GM12875 (cell line): ENCODE results near the gene CLHC1.

Experiments
- H3K4me3 ChIP-seq: one replicate; pipeline ENCODE4 v1.5.1; 2011; ENCODE audit warnings: low read depth, low read length, control low read depth
- CTCF ChIP-seq: IDR thresholded peaks from 2 replicates; pipeline ENCODE4 v1.5.1; 2011; ENCODE audit warnings: low read depth, mild to moderate bottlenecking, control low read depth, inconsistent platforms, low read length, moderate library complexity, borderline replicate concordance; ENCODE audit not compliant: insufficient read depth

Gene CLHC1

GRCh38 chr2:55236992-55237543 is 5.0 kb upstream of the CLHC1 start:
- no peak for TF ChIP-seq CTCF
- no peak overlapping the region for H3K4me3 ChIP-seq

GRCh38 chr2:55235724-55236538 is 3.8 kb upstream of the CLHC1 start:
- no peak overlapping the region for H3K4me3 ChIP-seq
- TF ChIP-seq CTCF = no peak

GRCh38 chr2:55233658-55233940 is 1.5 kb upstream of the CLHC1 start:
- peak overlapping the region; percentile 80 for H3K4me3 ChIP-seq
- TF ChIP-seq CTCF = no peak

DNA sequence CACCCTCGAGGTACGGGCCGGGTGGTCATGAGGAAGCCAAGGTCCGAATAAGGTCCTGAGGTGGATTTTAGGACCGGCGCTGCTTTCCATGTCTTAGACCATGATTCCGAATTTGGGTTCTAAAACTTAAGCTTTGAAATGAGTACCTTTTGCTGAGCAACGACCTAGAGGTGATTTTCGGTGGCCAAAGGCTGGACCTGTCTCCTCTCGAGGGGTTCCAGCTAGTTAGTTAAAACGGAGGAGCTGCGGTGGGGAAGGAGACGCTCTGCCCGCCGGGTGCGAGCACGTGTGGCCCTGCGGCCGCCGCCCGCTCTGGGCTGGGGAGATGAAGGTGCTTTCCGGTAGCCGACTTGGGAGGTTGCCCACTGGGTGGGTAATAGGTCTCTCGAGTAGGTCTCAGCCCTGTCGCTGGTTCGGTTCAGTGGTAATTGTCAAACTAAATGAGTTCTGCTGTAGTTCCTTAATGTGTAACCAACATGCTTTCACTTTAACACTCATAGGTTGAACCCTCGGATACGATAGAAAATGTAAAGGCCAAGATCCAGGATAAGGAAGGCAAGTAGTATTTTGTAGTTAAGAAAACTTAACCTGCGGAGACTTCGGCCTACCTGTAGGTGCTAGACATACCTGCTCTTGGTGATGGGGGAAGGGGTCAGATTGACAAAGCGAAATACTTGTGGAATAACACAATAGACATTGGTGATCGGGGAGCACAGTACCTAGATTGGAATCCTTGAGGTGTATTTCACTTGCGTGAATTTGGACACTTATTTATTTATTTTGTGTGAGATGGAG is 967 bp upstream of the CLHC1 start:
- peak overlapping the region; percentile 80 for H3K4me3 ChIP-seq
- no peak for TF ChIP-seq CTCF

- TF ChIP-seq CTCF = no peak
- H3K4me3 ChIP-seq = peak overlapping the region; percentile 80
Observed at GRCh38 chr2:55231546-55232083, 478 bp downstream of the CLHC1 start.

- TF ChIP-seq CTCF = no peak
- H3K4me3 ChIP-seq = no peak overlapping the region
Observed at GRCh38 chr2:55230551-55230950, 1.5 kb downstream of the CLHC1 start.

DNA sequence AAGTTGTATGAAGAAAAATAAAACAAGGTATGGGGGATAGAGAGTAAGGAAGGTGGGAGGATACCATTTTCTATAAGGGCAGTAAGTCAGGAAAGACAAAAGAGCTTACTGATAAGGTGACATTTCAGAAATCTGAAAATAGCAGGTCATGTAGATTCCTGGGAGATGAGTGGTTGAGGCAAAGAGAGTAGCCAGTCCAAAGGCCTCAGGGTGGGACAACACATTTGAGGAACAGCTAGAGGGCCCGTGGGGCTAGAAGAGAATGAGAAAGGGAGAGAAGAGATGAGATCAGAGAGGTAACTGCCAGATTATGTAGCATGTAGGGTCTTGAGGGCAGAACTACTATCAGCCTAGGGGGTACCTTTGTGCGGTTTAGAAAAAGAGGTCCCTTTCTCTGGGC is 2.9 kb downstream of the CLHC1 start:
- no peak for TF ChIP-seq CTCF
- no peak overlapping the region for H3K4me3 ChIP-seq
